Measurements from ENCODE around the gene MAN1C1. TPM values are rescaled to one million over a fixed set of nuclear protein-coding genes. Genes with fewer than 3 reads are reported as not detected.

Gene MAN1C1
- total and polyA plus RNA-seq, 2 donors (not counting 1 experiment from before 2014, with no cell fraction given) = 17.7 to 51.4 TPM

DNA sequence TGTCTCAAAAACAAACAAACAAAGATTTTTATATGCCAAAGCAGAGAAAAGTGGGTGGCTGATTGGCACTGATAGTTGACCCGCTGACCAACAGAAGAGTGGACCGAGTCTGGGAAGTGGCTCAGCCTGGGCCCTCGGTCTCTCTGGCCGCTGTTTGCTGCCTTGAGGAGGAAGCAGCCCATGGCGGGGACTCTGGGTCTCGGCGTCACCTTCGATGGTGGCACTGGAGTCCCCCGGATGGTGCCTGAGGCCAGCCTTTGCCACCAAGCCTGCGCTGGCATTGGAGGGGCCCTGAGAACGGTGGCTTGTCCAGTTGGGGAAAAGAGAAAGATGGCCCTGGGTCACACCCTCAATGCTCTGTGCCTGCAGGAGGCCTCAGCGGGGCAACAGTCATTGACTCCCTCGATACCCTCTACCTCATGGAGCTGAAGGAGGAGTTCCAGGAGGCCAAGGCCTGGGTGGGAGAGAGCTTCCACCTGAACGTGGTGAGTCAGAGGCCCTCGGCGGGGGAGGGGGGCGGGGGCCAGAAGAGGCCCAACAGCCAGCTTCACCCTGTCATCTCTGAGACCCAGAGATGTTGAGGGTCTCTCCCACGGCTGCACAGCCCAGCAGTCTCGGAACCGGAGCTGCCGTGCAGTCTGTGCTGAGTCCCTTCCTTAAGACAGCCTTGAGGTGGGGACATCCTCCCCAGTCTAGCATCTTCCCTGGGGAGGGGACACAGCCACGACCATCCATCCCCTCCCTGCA, 129.9 kb downstream of the MAN1C1 start:
- Histone ChIP-seq H3K4me2 (ENCODE audit: extremely low read depth, insufficient read depth, low read length) (no peak overlapping the region), H3K9ac (ENCODE audit: insufficient read depth, low read length) (no peak overlapping the region), H3K4me1 (ENCODE audit: control insufficient read depth, extremely low read depth, insufficient read depth, low read length) (peaks cover 15% of the 10 kb centered on the region), H3K9me3 (ENCODE audit: control insufficient read depth, insufficient read depth, low read depth, low read length) (no peaks in the 10 kb centered on the region), H3K79me2 (ENCODE audit: control insufficient read depth, insufficient read depth, low read length) (no peaks in the 10 kb centered on the region), H2AFZ (ENCODE audit: low read length) (no peak overlapping the region), H4K20me1 (ENCODE audit: control insufficient read depth, extremely low read depth, insufficient read depth, low read length) (no peaks in the 10 kb centered on the region), H3K36me3 (ENCODE audit: control insufficient read depth, insufficient read depth, low read length) (no peaks in the 10 kb centered on the region), H3K4me3 (replicated peaks in 1 of 4; ENCODE audit: control extremely low read depth in 1 of 4, insufficient read depth in 1 of 4, low read depth in 3 of 4, low read length in 4 of 4) (no peak overlapping the region), H3K27me3 (ENCODE audit: control insufficient read depth, insufficient read depth, low read length) (peaks cover 5% of the 10 kb centered on the region), H3K27ac (ENCODE audit: insufficient read depth, low read length) (no peak overlapping the region)
- DNase-seq (ENCODE audit: low read depth in 2 of 2) = no peak
- TF ChIP-seq, protein P1, sequence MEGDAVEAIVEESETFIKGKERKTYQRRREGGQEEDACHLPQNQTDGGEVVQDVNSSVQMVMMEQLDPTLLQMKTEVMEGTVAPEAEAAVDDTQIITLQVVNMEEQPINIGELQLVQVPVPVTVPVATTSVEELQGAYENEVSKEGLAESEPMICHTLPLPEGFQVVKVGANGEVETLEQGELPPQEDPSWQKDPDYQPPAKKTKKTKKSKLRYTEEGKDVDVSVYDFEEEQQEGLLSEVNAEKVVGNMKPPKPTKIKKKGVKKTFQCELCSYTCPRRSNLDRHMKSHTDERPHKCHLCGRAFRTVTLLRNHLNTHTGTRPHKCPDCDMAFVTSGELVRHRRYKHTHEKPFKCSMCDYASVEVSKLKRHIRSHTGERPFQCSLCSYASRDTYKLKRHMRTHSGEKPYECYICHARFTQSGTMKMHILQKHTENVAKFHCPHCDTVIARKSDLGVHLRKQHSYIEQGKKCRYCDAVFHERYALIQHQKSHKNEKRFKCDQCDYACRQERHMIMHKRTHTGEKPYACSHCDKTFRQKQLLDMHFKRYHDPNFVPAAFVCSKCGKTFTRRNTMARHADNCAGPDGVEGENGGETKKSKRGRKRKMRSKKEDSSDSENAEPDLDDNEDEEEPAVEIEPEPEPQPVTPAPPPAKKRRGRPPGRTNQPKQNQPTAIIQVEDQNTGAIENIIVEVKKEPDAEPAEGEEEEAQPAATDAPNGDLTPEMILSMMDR (conservative IDR thresholded peaks at IDR 0.05 in 1 of 2, IDR thresholded peaks at IDR 0.05 in 1 of 2; ENCODE audit: low read depth in 1 of 2, low read length in 2 of 2) = no peak
- no peak for TF ChIP-seq EZH2 (IDR thresholded peaks at IDR 0.05; ENCODE audit: low read length, missing control alignments)

DNA sequence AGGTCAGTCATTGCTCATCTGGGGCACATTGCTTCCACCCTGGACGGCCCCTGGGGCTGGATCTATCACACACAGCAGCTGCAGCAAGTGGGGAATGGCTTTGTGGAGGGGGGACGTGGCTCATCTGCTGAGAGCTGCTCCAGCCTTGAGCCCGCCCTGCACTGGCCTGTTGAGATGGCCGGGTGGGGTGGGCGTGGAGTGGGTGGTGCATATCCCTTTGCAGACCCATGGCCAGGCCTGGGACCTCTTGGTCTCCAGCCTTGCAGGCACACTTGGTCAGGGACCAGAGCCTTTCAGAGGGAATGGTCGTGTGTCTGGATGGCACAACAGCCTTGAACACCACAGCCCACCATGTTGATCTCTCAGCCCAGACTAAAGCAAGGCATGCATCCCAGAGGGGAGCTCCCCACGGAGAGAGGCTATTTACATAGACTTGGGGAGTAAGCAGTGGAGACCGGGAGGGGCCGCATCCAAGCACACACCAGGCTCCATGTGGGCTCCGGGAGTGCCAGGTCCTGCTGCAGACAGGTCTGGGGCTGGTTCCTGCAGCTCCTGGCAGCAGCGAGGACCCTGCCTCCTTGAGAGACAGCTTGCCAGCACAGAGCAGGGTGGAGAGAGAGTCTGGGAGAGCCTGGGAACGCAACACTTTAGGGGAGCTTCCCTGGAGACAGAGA, 130.6 kb downstream of the MAN1C1 start:
- Histone ChIP-seq H3K4me3 (replicated peaks in 1 of 4; ENCODE audit: control extremely low read depth in 1 of 4, insufficient read depth in 1 of 4, low read depth in 3 of 4, low read length in 4 of 4) (no peak overlapping the region), H3K4me2 (ENCODE audit: extremely low read depth, insufficient read depth, low read length) (no peak overlapping the region), H3K27me3 (ENCODE audit: control insufficient read depth, insufficient read depth, low read length) (peaks cover 5% of the 10 kb centered on the region), H3K36me3 (ENCODE audit: control insufficient read depth, insufficient read depth, low read length) (no peaks in the 10 kb centered on the region), H3K4me1 (ENCODE audit: control insufficient read depth, extremely low read depth, insufficient read depth, low read length) (peaks cover 15% of the 10 kb centered on the region), H3K79me2 (ENCODE audit: control insufficient read depth, insufficient read depth, low read length) (no peaks in the 10 kb centered on the region), H4K20me1 (ENCODE audit: control insufficient read depth, extremely low read depth, insufficient read depth, low read length) (no peaks in the 10 kb centered on the region), H3K9me3 (ENCODE audit: control insufficient read depth, insufficient read depth, low read depth, low read length) (no peaks in the 10 kb centered on the region), H3K9ac (ENCODE audit: insufficient read depth, low read length) (no peak overlapping the region), H3K27ac (ENCODE audit: insufficient read depth, low read length) (no peak overlapping the region), H2AFZ (ENCODE audit: low read length) (no peak overlapping the region)
- TF ChIP-seq EZH2 (IDR thresholded peaks at IDR 0.05; ENCODE audit: low read length, missing control alignments) = no peak
- TF ChIP-seq, protein P1 (conservative IDR thresholded peaks at IDR 0.05 in 1 of 2, IDR thresholded peaks at IDR 0.05 in 1 of 2; ENCODE audit: low read depth in 1 of 2, low read length in 2 of 2) = no peak
- no peak for DNase-seq (ENCODE audit: low read depth in 2 of 2)

DNA sequence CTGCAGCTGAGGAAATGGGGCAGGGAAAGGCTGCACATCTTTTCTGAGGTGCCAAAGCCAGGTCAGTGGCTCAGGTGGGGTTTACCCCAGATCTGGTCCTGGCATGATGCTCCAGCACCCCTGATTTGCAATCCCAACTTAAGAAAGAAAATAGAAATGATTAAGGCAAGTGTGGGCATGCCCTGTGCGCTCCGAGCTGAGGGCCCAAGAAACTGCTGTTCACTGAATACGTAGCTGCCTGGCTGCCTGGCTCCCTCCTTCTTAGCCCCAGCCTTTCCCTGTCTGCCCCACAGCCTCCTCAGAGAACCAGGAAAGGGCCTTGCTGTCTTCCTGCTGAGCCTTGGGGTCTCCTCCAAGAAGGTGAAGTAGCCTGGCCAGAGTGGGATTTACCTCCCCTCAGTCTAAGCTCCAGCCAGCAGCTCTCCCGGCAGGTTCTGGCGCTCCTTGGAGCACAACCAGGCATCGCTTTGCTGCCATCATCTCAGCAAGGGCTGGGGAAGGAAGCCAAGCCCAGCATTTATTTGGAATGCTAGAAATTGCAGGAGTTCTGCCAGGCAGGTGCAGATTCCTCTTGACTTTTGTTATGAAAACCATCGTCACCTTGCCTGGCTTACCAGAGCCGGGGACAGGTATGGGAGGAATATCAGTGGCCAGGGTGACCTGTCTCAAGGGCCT, 132.1 kb downstream of the MAN1C1 start:
- Histone ChIP-seq H3K4me1 (ENCODE audit: control insufficient read depth, extremely low read depth, insufficient read depth, low read length) (peaks cover 7% of the 10 kb centered on the region), H3K27me3 (ENCODE audit: control insufficient read depth, insufficient read depth, low read length) (peaks cover 5% of the 10 kb centered on the region), H3K4me2 (ENCODE audit: extremely low read depth, insufficient read depth, low read length) (no peak overlapping the region)

More for the DNA sequence above, 132.1 kb downstream of the MAN1C1 start:
- DNase-seq (ENCODE audit: low read depth in 2 of 2) = peak in 1 of 2 donors; percentile 8
- Histone ChIP-seq H3K9ac (ENCODE audit: insufficient read depth, low read length) (no peak overlapping the region), H2AFZ (ENCODE audit: low read length) (no peak overlapping the region), H3K79me2 (ENCODE audit: control insufficient read depth, insufficient read depth, low read length) (no peaks in the 10 kb centered on the region), H3K4me3 (replicated peaks in 1 of 4; ENCODE audit: control extremely low read depth in 1 of 4, insufficient read depth in 1 of 4, low read depth in 3 of 4, low read length in 4 of 4) (no peak overlapping the region), H3K36me3 (ENCODE audit: control insufficient read depth, insufficient read depth, low read length) (no peaks in the 10 kb centered on the region), H3K9me3 (ENCODE audit: control insufficient read depth, insufficient read depth, low read depth, low read length) (no peaks in the 10 kb centered on the region), H3K27ac (ENCODE audit: insufficient read depth, low read length) (no peak overlapping the region), H4K20me1 (ENCODE audit: control insufficient read depth, extremely low read depth, insufficient read depth, low read length) (no peaks in the 10 kb centered on the region)
- TF ChIP-seq, protein P1 (conservative IDR thresholded peaks at IDR 0.05 in 1 of 2, IDR thresholded peaks at IDR 0.05 in 1 of 2; ENCODE audit: low read depth in 1 of 2, low read length in 2 of 2) = no peak
- TF ChIP-seq EZH2 (IDR thresholded peaks at IDR 0.05; ENCODE audit: low read length, missing control alignments) = no peak

Measured in fibroblast of lung (primary cell).